Measurements from ENCODE around the gene ARHGEF6.

The ARHGEF6 gene

GRCh38 chrX:136691028-136691809 lies 89.5 kb downstream of the ARHGEF6 start:
- no peak for DNase-seq (ENCODE audit: low read depth, low spot score)

GRCh38 chrX:136689436-136689835 lies 91.3 kb downstream of the ARHGEF6 start:
- peak; percentile 74 for DNase-seq (ENCODE audit: low read depth, low spot score)

- no peak for DNase-seq (ENCODE audit: low read depth, low spot score)
Measured at GRCh38 chrX:136687457-136687856, 93.3 kb downstream of the ARHGEF6 start.

GRCh38 chrX:136684120-136684519 lies 96.6 kb downstream of the ARHGEF6 start:
- DNase-seq (ENCODE audit: low read depth, low spot score) = no peak

- DNase-seq (ENCODE audit: low read depth, low spot score) = no peak
Measured at GRCh38 chrX:136679531-136679930, 101.2 kb downstream of the ARHGEF6 start.

DNA sequence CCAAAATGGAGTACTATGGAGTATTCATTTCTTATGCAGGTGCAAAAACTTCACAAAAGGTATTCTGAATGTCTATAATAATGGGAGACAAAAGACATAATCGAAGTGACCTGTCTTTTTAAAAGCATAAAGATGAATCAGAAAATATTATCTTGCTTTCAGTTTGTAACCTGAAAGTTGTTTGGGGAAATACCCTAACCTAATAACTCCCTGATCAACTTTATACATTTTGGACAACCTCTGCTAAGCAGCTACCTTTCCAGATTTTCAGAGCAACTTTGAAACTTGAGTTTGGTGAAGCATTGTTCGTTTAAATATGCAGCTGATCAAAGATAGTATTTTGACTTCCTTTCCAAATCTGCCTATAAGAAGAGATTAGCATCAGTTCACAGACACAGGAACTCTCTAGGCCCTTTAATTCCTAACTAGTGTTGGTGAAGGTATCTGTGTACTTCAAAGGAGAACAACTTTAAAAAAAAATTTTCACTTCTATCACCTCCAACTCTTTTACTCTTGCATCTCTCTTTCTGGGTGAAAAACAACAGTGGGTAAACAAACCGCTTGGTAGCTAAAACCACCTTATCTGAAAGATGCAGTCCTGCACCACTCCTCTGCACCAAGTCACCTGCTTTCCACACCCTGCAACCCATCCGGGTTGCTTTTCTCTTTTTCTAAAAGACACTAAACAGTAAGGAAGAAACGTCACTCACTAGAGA lies 106.3 kb downstream of the ARHGEF6 start:
- DNase-seq (ENCODE audit: low read depth, low spot score) = no peak

DNA sequence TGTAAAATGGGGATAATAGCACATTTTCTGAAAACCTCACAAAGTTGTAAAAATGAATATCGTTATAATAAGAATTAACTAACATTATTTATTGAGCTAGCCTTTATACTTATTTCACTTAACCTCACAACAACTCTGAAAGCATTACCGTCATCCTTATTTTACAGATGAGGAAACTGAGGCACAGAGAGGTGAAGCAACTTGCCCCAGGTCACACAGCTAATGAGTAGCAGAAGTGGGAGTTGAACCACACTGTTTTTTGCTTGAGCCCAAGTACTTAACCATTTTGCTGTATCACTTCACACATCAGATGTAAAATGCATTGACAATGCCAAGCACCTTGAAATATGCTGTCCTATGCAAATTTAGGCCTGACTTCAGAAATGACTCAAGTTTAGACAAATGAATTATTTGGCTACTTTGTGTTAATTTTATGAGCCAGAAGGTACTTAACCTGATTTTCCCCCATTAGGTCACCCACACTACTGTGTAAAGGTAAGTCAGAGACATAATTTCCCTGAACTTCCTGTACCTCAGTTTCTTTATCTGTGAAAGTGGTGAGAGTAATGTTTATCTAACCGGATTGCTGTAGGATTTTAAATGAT lies 109.6 kb downstream of the ARHGEF6 start:
- no peak for DNase-seq (ENCODE audit: low read depth, low spot score)

DNA sequence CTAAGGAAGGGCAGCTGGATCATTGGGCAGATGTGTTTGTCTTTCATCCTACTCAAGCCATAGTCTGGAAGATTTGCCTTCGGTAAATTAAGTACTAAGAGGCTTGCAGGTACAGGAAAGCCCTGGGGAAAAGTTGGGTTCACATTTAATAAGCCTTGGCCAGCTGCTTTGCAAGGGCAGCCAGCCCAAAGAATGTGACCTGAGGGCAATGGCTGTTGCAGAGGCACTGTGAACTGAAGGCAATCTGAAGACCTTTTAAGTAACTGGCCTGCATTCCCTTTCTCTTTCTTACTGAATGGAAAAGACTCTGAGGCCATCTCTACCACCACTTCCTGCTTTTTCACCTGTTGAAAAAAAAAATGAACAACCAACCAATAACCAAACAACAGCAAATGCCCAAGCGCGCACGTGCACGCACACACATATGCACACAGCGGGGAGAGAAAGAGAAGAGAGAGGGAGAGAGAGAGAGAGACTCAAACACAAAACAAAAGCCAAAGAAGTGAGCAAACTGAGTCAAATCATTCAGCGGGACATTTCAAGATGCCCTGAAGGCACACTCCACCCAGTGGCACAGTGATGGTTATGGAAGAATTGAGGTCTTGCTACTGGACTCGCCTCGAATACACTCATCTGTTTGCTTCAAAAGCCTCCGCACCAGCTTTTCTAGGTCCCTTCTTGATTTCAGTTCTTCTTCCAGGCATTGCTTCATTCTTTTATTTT lies 113.1 kb downstream of the ARHGEF6 start:
- peak; percentile 87 for DNase-seq (ENCODE audit: low read depth, low spot score)

DNA sequence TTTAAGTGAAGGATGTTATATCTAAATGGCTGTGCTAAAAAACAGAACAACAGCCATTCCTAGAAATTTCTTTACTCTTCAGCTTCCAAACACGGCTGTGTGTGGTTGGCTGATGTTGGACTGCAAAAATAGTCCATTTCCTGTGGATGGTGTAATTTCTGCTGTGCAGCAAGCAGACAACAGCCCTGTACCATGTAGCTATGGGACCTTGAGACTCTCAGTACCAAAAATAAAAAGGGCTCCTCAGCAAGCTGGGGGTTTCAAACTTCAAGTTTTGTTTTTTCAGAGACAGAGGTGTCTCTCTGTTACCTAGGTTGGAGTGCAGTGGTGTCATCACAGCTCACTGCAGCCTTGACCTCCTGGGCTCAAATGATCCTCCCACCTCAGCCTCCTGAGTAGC lies 114.6 kb downstream of the ARHGEF6 start:
- no peak for DNase-seq (ENCODE audit: low read depth, low spot score)

GRCh38 chrX:136665258-136665900 lies 115.4 kb downstream of the ARHGEF6 start:
- no peak for DNase-seq (ENCODE audit: low read depth, low spot score)

- no peak for DNase-seq (ENCODE audit: low read depth, low spot score)
Measured at GRCh38 chrX:136662976-136663375, 117.8 kb downstream of the ARHGEF6 start.

DNA sequence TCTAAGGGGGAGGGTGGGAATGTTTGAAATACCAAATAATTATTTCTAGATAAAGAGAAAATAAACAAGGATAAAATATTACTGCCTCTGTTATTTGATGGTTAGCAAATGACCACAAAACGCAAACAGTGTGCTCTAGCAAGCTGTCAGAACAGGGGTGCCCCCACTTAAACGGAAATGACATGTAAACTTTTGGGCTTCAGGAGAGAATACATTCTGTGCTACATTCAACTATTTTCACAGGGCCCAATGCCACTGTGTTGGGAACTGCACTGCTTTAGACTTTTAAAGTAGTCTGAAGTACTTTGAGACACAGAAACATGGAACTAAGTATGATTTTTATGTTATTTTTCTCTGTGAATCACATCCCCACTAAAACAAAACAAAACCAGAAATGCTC lies 118.6 kb downstream of the ARHGEF6 start:
- DNase-seq (ENCODE audit: low read depth, low spot score) = no peak

DNA sequence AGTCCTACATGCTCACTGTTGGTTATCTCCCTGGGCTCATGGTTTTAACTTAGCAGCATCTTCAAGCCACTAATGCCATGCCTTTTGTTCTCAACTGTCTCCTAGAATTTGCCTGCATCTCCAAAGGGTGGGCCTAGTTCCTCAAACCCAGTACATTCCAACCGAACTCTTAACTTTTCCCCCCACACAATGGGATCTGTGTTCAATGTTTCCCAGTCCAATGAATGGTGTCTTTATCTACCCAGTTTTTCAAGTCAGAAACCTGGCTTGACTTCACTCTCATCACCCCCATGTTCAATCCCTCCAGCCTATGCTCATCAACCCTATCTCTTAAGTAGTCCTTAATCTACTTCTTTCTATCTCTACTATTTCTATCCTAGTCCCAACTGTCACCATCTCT lies 119.8 kb downstream of the ARHGEF6 start:
- no peak for DNase-seq (ENCODE audit: low read depth, low spot score)

DNA sequence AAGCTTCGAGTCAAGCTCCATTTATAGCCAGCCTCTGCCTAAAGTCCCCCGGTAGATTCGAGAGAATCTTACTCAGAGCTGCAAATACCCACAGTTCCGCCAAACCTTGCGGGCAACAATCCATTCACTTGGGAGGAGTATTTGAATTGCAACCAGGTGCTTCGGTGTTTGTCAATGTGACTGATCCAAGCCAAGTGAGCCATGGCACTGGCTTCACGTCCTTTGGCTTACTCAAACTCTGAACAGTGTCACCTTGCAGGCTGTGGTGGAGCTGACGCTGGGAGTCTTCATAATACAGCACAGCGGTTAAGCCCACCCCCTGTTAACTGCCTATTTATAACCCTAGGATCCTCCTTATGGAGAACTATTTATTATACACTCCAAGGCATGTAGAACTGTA lies 121.6 kb downstream of the ARHGEF6 start:
- DNase-seq (ENCODE audit: low read depth, low spot score) = no peak

DNA sequence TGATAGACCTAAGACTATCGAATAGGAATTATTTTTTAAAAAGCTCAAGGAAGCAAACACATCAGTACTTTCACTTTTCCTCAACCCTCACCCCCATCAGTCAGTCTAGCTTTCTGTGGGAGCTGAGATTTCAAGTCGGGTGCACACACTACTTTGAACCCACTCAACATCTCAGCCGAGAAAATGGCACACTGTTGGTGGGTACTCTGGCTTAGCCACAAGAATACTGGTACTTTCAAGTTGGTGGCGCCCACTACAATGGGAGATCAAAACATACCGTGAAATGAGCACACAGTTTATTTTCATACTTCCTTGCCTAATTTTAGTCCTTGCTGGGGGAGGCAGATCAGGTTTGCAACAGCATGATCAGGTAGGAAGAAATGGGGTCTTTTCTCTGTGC lies 122.6 kb downstream of the ARHGEF6 start:
- no peak for DNase-seq (ENCODE audit: low read depth, low spot score)

GRCh38 chrX:136656361-136656964 lies 124.3 kb downstream of the ARHGEF6 start:
- no peak for DNase-seq (ENCODE audit: low read depth, low spot score)

DNA sequence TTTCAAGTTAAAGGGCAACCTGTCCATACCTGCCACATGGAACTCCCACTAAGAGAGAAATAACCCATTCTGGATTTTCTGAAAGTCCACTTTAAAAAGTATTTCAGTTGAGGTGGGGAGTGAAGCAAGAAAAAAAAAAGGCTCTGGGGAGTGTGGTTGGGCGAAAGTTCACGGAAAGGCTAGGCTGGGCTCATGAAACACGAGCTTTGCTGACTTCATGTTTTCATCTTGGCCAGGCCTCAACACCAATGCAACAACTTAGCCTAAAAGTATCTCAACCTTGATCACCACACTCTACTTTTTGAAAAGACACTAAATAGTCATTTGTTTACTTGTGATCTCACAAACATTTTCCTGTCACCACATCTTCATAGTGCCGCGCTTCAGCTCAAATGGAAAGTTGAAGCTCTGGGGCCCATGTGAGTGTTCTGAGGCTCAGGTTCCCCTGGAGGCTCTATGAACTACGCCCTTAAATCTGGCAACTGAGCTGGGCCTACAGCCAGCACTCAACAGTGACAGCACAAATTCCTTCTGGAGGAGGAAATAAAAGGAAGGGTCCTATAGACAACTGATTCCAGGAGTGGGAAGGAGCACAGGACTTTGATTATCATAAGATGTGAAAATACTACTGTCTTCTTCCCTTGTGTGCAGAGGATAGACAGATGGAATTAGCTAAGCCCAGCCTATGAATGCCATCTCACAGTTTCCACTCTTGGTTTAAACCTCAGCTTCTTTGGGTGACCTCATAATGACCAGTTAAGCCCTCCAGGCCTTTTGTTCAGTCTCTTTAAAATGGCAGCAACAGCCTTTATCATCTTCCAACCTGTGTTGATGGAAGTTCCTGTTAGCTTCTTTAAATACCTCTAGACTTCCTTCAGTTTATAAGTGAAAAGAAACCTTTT lies 127.7 kb downstream of the ARHGEF6 start:
- no peak for DNase-seq (ENCODE audit: low read depth, low spot score)

DNA sequence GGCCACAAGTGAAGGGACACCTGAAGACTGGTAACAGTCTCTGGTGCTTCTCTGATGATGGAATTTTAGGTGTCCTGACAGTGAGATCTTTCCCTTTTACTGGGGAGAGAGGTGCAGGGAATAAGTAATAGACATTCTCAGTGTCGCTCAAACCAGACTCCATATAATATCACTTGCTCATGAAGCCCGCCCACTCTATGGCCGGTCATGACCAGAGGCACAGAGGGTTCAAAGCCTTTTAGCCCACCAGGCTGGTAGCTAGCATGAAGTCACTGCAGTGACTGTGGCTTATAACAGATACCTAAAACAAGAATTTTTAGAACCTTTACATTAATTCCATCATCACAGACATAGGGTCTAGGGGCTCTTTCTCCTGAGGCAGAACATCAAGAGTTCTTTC lies 129.9 kb downstream of the ARHGEF6 start:
- no peak for DNase-seq (ENCODE audit: low read depth, low spot score)

DNA sequence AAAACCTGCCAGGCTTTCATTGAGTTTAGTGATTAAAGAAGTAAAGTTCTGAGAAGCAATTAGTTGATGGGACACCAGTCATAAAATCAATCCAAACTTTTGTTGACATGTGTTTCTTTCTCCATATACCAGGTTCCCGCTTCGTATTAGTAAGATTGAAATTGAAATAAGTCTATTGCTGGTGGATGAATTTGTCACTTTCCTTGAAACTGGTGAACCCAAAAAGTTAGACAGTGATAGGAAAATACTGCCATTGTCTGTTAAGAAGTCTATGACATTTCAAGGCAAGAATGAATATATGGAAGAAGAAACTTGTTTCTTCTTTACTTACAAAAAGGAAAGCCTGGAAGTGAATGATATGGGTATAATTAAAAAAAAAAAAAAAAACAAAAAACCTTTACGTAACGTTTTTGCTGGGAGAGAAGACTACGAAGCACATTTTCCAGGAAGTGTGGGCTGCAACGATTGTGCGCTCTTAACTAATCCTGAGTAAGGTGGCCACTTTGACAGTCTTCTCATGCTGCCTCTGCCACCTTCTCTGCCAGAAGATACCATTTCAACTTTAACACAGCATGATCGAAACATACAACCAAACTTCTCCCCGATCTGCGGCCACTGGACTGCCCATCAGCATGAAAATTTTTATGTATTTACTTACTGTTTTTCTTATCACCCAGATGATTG lies 132.9 kb downstream of the ARHGEF6 start, which contains the start of gene CD40LG:
CD40LG (plus strand) TSS at position 482 of the 684 bp plus-strand sequence; CDS start at position 573, 91 bp downstream.
- DNase-seq (ENCODE audit: low read depth, low spot score) = no peak
